H9 (cell line): ENCODE measurements around the gene FLOT2. TPM values are rescaled to one million over a fixed set of nuclear protein-coding genes. Genes with fewer than 3 reads are reported as not detected.

ENCODE experiments used
- DNase-seq: peaks from one replicate; pipeline ENCODE4 v3.0.0-alpha.2; 2017
- H2AFZ ChIP-seq: one replicate; pipeline ENCODE4 v1.6.1; 2013; ENCODE audit warnings: mild to moderate bottlenecking, low read length, control low read depth, moderate library complexity
- H2AK5ac ChIP-seq: 2 replicates; pipeline ENCODE4 v1.6.1; 2013; ENCODE audit warnings: low read length, control low read depth, mixed read lengths; ENCODE audit not compliant: insufficient read length
- H2BK120ac ChIP-seq: one replicate; pipeline ENCODE4 v1.6.1; 2013; ENCODE audit warnings: low read depth, mild to moderate bottlenecking, low read length, control low read depth, inconsistent platforms; ENCODE audit not compliant: poor library complexity, severe bottlenecking
- H2BK12ac ChIP-seq: 2 replicates; pipeline ENCODE4 v1.6.1; 2013; ENCODE audit warnings: low read length, control low read depth, mixed read lengths, low read depth; ENCODE audit not compliant: insufficient read length
- H2BK15ac ChIP-seq: 2 replicates; pipeline ENCODE4 v1.6.1; 2013; ENCODE audit warnings: low read depth, low read length, control low read depth
- H2BK20ac ChIP-seq: one replicate; pipeline ENCODE4 v1.6.1; 2013; ENCODE audit warnings: low read depth, mild to moderate bottlenecking, low read length, control low read depth, inconsistent platforms; ENCODE audit not compliant: poor library complexity, severe bottlenecking
- H2BK5ac ChIP-seq: 2 replicates; pipeline ENCODE4 v1.6.1; 2013; ENCODE audit warnings: low read length, control low read depth, mixed read lengths; ENCODE audit not compliant: insufficient read length
- H3K14ac ChIP-seq: 2 replicates; pipeline ENCODE4 v1.6.1; 2013; ENCODE audit warnings: low read length, control low read depth; ENCODE audit not compliant: insufficient read depth
- H3K18ac ChIP-seq: 2 replicates; pipeline ENCODE4 v1.6.1; 2013; ENCODE audit warnings: low read depth, mild to moderate bottlenecking, mixed read lengths, low read length, control low read depth; ENCODE audit not compliant: insufficient read length
- H3K23ac ChIP-seq: 2 replicates; pipeline ENCODE4 v1.6.1; 2013; ENCODE audit warnings: low read length, control low read depth, mixed read lengths, low read depth; ENCODE audit not compliant: insufficient read length
- H3K23me2 ChIP-seq: 2 replicates; pipeline ENCODE4 v1.6.1; 2013; ENCODE audit warnings: low read depth, mild to moderate bottlenecking, mixed read lengths, low read length, control low read depth; ENCODE audit not compliant: insufficient read length, poor library complexity, severe bottlenecking
- H3K27ac ChIP-seq: 2 replicates; pipeline ENCODE4 v1.5.1; 2013; ENCODE audit warnings: low read length, control low read depth, mixed read lengths, low read depth; ENCODE audit not compliant: insufficient read length
- H3K27me3 ChIP-seq: 2 replicates; pipeline ENCODE4 v1.6.1; 2013; ENCODE audit warnings: low read length, control low read depth, inconsistent platforms; ENCODE audit not compliant: insufficient read depth
- H3K4ac ChIP-seq: 2 replicates; pipeline ENCODE4 v1.6.1; 2013; ENCODE audit warnings: low read depth, mild to moderate bottlenecking, control low read depth, inconsistent platforms, low read length, moderate library complexity
- H3K4me1 ChIP-seq: 2 replicates; pipeline ENCODE4 v1.6.1; 2013; ENCODE audit warnings: low read length, control low read depth, inconsistent platforms; ENCODE audit not compliant: insufficient read depth
- H3K4me2 ChIP-seq: 2 replicates; pipeline ENCODE4 v1.6.1; 2013; ENCODE audit warnings: low read length, control low read depth, mixed read lengths; ENCODE audit not compliant: insufficient read length, insufficient read depth
- H3K56ac ChIP-seq: 2 replicates; pipeline ENCODE4 v1.6.1; 2013; ENCODE audit warnings: low read depth, mild to moderate bottlenecking, mixed read lengths, low read length, control low read depth; ENCODE audit not compliant: insufficient read length
- H3K79me1 ChIP-seq: 2 replicates; pipeline ENCODE4 v1.6.1; 2013; ENCODE audit warnings: low read depth, mild to moderate bottlenecking, moderate library complexity, low read length, control low read depth, inconsistent platforms; ENCODE audit not compliant: insufficient read depth, poor library complexity, severe bottlenecking
- H3K79me2 ChIP-seq: 2 replicates; pipeline ENCODE4 v1.6.1; 2013; ENCODE audit warnings: low read length, control low read depth, inconsistent platforms; ENCODE audit not compliant: insufficient read depth
- H3K9ac ChIP-seq: 2 replicates; pipeline ENCODE4 v1.6.1; 2013; ENCODE audit warnings: low read length, control low read depth, mixed read lengths; ENCODE audit not compliant: insufficient read length; ENCODE audit errors: extremely low read depth
- H3K9me3 ChIP-seq: one replicate; pipeline ENCODE4 v1.6.1; 2013; ENCODE audit warnings: low read depth, low read length, inconsistent platforms; ENCODE audit not compliant: control insufficient read depth
- H3T11ph ChIP-seq: one replicate; pipeline ENCODE4 v1.6.1; 2013; ENCODE audit warnings: mild to moderate bottlenecking, low read length, control low read depth, inconsistent platforms
- H4K20me1 ChIP-seq: one replicate; pipeline ENCODE4 v1.6.1; 2013; ENCODE audit not compliant: control insufficient read depth, insufficient read length, insufficient read depth
- H4K5ac ChIP-seq: 2 replicates; pipeline ENCODE4 v1.6.1; 2013; ENCODE audit warnings: low read depth, mild to moderate bottlenecking, mixed read lengths, low read length, control low read depth; ENCODE audit not compliant: insufficient read length
- H4K8ac ChIP-seq: replicated peaks from 2 replicates; pipeline ENCODE4 v1.6.1; 2013; ENCODE audit warnings: low read length, control low read depth, mixed read lengths, low read depth; ENCODE audit not compliant: insufficient read length
- H4K91ac ChIP-seq: 2 replicates; pipeline ENCODE4 v1.6.1; 2013; ENCODE audit warnings: low read depth, mild to moderate bottlenecking, moderate library complexity, mixed read lengths, low read length, control low read depth; ENCODE audit not compliant: insufficient read length
- H3K27ac Mint-ChIP-seq, 3 experiments: 2 replicates in 2 of 3; 3 replicates in 1 of 3; pipeline ENCODE4 v1.8.0; 2020 to 2021; ENCODE audit warnings: mixed read lengths in 3 of 3, mild to moderate bottlenecking in 1 of 3, moderate library complexity in 1 of 3
- H3K27me3 Mint-ChIP-seq: 2 replicates; pipeline ENCODE4 v1.8.0; 2021; ENCODE audit warnings: low read depth, mild to moderate bottlenecking, moderate library complexity, mixed read lengths
- H3K36me3 Mint-ChIP-seq, 3 experiments: 2 replicates in 2 of 3; 3 replicates in 1 of 3; pipeline ENCODE4 v1.8.0; 2020 to 2021; ENCODE audit warnings: low read depth in 3 of 3, mixed read lengths in 3 of 3; ENCODE audit not compliant: insufficient read depth in 1 of 3
- H3K4me1 Mint-ChIP-seq, 2 experiments: 2 replicates each; pipeline ENCODE4 v1.8.0; 2020; ENCODE audit warnings: mixed read lengths in 2 of 2
- H3K4me3 Mint-ChIP-seq, 2 experiments: 2 replicates in 1 of 2; 3 replicates in 1 of 2; pipeline ENCODE4 v1.8.0; 2020 to 2021; ENCODE audit warnings: mild to moderate bottlenecking in 2 of 2, mixed read lengths in 2 of 2, moderate library complexity in 1 of 2
- H3K9me3 Mint-ChIP-seq, 2 experiments: 2 replicates in 1 of 2; 3 replicates in 1 of 2; pipeline ENCODE4 v1.8.0; 2020; ENCODE audit warnings: mild to moderate bottlenecking in 2 of 2, mixed read lengths in 2 of 2, moderate library complexity in 1 of 2
- CTCF ChIP-seq: fragments of 200-600 bp; sonication (generic); conservative IDR thresholded peaks from 3 replicates; pipeline ENCODE4 v1.8.0; 2021; ENCODE audit warnings: antibody characterized with exemption, mild to moderate bottlenecking
- WGBS: extraction: QIAGEN DNeasy Blood & Tissue Kit; methylation state at CpG from one replicate; pipeline ENCODE4 v1.1.7; 2013; ENCODE audit warnings: missing lambda C conversion rate, low lambda C conversion rate, mixed read lengths; ENCODE audit not compliant: insufficient read length; ENCODE audit errors: extremely low coverage; 5-methylcytosine and 5-hydroxymethylcytosine counted together
- total RNA-seq: library from RNA; stranded (reverse); gene quantifications from 2 replicates; pipeline ENCODE4 v1.2.1, GENCODE V29; 2021

The FLOT2 gene
- total RNA-seq, 1 experiment from 2014 or later: 173 TPM

- H3K9me3 Mint-ChIP-seq: no peaks in the 10 kb centered on the region
- H3K56ac ChIP-seq: no peak overlapping the region
- H3K23me2 ChIP-seq: peaks cover 3% of the 10 kb centered on the region
- no peaks in the 10 kb centered on the region; the same call in 1 of the 2 replicates for H3K4me1 ChIP-seq
- H3K79me1 ChIP-seq: no peaks in the 10 kb centered on the region
- H3K79me2 ChIP-seq: no peaks in the 10 kb centered on the region
- H3K27ac Mint-ChIP-seq: no peak overlapping the region
- no peak overlapping the region for H2AFZ ChIP-seq
- H3K9ac ChIP-seq: no peak overlapping the region
- H4K8ac ChIP-seq: no peak overlapping the region
- no peaks in the 10 kb centered on the region for H3K9me3 ChIP-seq
- H4K91ac ChIP-seq: no peak overlapping the region
- H3K4ac ChIP-seq: no peak overlapping the region
- peak overlapping the region; percentile 82 to 89 for H3K4me3 Mint-ChIP-seq
- peaks cover 6 to 8% of the 10 kb centered on the region in 2 experiments for H3K4me1 Mint-ChIP-seq
- H2BK15ac ChIP-seq: no peak overlapping the region
- no peaks in the 10 kb centered on the region for H3K27me3 ChIP-seq
- no peak for TF ChIP-seq CTCF
- no peak overlapping the region for H3K18ac ChIP-seq
- no peak overlapping the region for H3K23ac ChIP-seq
- no peak overlapping the region for H2BK120ac ChIP-seq
- DNase-seq: no peak
- no peak overlapping the region for H3K4me2 ChIP-seq
- H2BK12ac ChIP-seq: no peak overlapping the region
- no peak overlapping the region for H3K14ac ChIP-seq
- WGBS: no CpG with 5 or more reads among the region's 5 CpGs
- H3T11ph ChIP-seq: no peak overlapping the region
- no peak overlapping the region for H3K27ac ChIP-seq
- H3K36me3 Mint-ChIP-seq: peaks cover 28 to 42% (median 38%) of the 10 kb centered on the region in 3 experiments
- H2BK20ac ChIP-seq: no peak overlapping the region
- H3K27me3 Mint-ChIP-seq: no peaks in the 10 kb centered on the region
- H4K20me1 ChIP-seq: no peaks in the 10 kb centered on the region
- no peak overlapping the region for H4K5ac ChIP-seq
- H2AK5ac ChIP-seq: no peak overlapping the region
- H2BK5ac ChIP-seq: no peak overlapping the region
These were observed 41.4 kb downstream of the FLOT2 start for GRCh38 chr17:28856028-28856574.
